Brain microvascular endothelial cell (primary cell): Measurements from ENCODE around the gene VIPR2.

Source experiments
- DNase-seq: peaks from one replicate; pipeline ENCODE4 v3.0.0-alpha.2; 2020
- H3K27ac ChIP-seq: fragments of 250-450 bp; sonication (Bioruptor Pico); 2 replicates; pipeline ENCODE4 v1.5.1; 2020; ENCODE audit warnings: mild to moderate bottlenecking, moderate library complexity
- H3K27me3 ChIP-seq: fragments of 250-450 bp; sonication (Bioruptor Pico); replicated peaks from 2 replicates; pipeline ENCODE4 v1.5.1; 2020; ENCODE audit warnings: mild to moderate bottlenecking
- H3K36me3 ChIP-seq: fragments of 250-450 bp; sonication (Bioruptor Pico); replicated peaks from 2 replicates; pipeline ENCODE4 v1.5.1; 2020; ENCODE audit warnings: mild to moderate bottlenecking
- H3K4me3 ChIP-seq: 2 replicates; pipeline ENCODE4 v1.5.1; 2011; ENCODE audit warnings: low read depth, mild to moderate bottlenecking, control low read depth, low read length, moderate library complexity
- CTCF ChIP-seq: IDR thresholded peaks from 2 replicates; pipeline ENCODE4 v1.5.1; 2011; ENCODE audit warnings: low read depth, mild to moderate bottlenecking, moderate library complexity, low read length, control low read depth, inconsistent platforms; ENCODE audit errors: missing control alignments
- in situ Hi-C: cut with HindIII; loops from 2 replicates; pipeline ENCODE4 v1.10.0; 2017; ENCODE audit warnings: low sequenced_read_pairs, low pct_ligation_motif_present

VIPR2 gene

GRCh38 chr7:159095979-159096411 lies 48.7 kb downstream of the VIPR2 start:
- H3K4me3 ChIP-seq: no peak overlapping the region
- H3K36me3 ChIP-seq: no peaks in the 10 kb centered on the region
- no peak overlapping the region for H3K27ac ChIP-seq
- H3K27me3 ChIP-seq: no peaks in the 10 kb centered on the region
- DNase-seq: no peak
- in situ Hi-C loops: no loop called here
- TF ChIP-seq CTCF: no peak

- no peak for DNase-seq
- TF ChIP-seq CTCF: no peak
- Histone ChIP-seq H3K4me3 (no peak overlapping the region), H3K27me3 (no peaks in the 10 kb centered on the region), H3K27ac (no peak overlapping the region), H3K36me3 (no peaks in the 10 kb centered on the region)
- in situ Hi-C loops: no loop called here
Measured at GRCh38 chr7:159094919-159095915, 49.5 kb downstream of the VIPR2 start.

GRCh38 chr7:159094023-159094740 lies 50.5 kb downstream of the VIPR2 start:
- H3K36me3 ChIP-seq: no peaks in the 10 kb centered on the region
- no peaks in the 10 kb centered on the region for H3K27me3 ChIP-seq
- in situ Hi-C loops: no loop called here
- H3K27ac ChIP-seq: no peak overlapping the region
- H3K4me3 ChIP-seq: no peak overlapping the region
- DNase-seq: no peak
- TF ChIP-seq CTCF: no peak

GRCh38 chr7:159093351-159093971 lies 51.2 kb downstream of the VIPR2 start:
- in situ Hi-C loops: no loop called here
- H3K27me3 ChIP-seq: no peaks in the 10 kb centered on the region
- TF ChIP-seq CTCF: no peak
- H3K36me3 ChIP-seq: no peaks in the 10 kb centered on the region
- no peak overlapping the region for H3K4me3 ChIP-seq
- no peak for DNase-seq
- H3K27ac ChIP-seq: no peak overlapping the region

- in situ Hi-C loops: no loop called here
- TF ChIP-seq CTCF: no peak
- DNase-seq: no peak
- H3K4me3 ChIP-seq: no peak overlapping the region
- H3K27me3 ChIP-seq: no peaks in the 10 kb centered on the region
- H3K36me3 ChIP-seq: no peaks in the 10 kb centered on the region
- H3K27ac ChIP-seq: no peak overlapping the region
Measured at GRCh38 chr7:159092701-159093121, 52.0 kb downstream of the VIPR2 start.
